Activated T-cell treated with anti-CD3 and anti-CD28 coated beads for 4 hours (primary cell): ENCODE results near the gene HORMAD2.

Experiments used
- DNase-seq: peaks from one replicate; pipeline ENCODE4 v3.0.0-alpha.2; 2020

Gene HORMAD2

DNA sequence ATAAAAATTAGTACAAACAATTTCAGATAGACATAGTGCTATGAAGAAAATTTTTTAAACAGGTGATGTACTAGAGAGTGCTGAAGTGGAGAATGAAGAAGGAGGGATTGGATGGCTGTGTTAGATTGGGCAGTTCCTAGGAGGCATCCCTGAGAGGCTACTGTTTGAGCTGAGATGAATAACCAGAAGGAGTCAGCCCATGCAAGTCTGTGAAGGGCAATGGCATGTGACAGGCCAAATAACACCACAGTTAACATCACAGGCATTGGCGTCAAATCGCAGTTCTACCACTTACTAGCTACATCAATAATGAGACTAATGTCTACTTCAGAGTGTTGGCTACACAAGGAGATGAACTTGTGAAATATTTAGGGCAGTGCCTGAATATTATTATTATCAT is 35.4 kb downstream of the HORMAD2 start:
- no peak for DNase-seq

DNA sequence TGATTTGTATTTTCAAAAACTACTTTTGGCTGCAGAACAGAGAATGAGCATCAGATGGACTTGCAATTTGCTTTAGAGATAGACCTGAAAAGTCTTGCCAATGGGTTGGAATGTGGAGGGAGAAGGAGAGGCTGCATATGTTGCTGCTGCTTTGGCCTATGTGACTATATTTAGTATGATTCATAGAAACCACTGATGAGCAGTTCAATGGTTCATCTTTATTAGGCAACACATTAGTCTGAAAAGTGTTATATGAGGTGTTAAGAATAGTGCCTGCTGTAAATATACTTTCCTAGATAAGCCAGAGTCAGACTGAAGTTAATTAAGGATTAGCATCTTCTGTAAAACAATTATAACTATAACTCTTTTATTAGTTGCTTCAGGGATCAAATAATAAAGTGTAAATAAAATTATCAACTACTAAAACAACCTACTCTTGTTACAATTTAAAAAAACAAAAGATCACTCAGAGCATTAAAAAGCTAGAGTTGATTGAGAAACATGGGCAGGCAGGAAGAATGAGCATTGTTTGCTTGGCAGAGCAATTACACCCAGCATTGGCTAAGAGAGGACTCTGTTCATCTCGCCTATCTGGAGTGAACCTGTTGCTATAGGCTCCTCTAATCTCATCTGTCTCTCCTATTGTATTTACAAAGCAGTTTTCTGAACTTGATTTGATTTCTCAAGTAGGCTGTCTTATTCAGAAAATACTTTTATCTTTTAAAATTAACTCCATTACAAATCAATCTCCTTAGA is 36.3 kb downstream of the HORMAD2 start:
- DNase-seq: no peak

DNA sequence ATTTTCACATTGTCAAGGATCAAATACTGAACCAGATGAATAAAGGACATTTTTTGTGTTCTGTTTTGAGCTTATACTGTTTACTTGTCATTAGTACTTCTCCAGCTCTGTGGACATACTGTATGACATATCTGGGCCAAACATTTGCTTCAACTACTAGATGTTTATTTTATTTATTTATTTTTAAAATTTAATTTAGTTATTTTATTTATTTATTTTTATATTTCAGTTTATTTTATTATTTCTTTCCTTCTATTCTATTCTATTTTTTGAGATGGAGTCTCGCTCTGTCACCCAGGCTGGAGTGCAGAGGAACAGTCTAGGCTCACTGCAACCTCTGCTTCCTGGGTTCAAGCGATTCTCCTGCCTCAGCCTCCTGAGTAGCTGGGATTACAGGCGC is 37.0 kb downstream of the HORMAD2 start:
- DNase-seq: no peak

DNA sequence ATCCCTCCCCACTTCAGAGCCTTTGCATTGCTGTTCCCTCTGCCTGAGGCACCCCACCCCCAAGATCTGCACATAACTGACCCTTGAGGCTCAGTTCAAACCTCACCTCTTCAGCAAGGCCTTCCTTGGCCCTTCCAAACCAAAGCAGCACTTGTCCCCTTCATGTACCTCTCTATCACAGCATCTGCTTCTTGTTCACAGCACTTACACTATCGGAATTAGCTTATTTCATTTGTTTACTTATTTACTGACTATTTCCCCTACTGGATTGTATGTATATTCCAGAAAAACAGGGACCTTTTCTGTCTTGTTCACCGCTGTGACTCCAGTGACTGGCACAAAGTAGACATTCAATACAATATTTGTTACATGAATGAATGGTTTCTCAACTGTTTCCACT is 38.0 kb downstream of the HORMAD2 start:
- DNase-seq: no peak

DNA sequence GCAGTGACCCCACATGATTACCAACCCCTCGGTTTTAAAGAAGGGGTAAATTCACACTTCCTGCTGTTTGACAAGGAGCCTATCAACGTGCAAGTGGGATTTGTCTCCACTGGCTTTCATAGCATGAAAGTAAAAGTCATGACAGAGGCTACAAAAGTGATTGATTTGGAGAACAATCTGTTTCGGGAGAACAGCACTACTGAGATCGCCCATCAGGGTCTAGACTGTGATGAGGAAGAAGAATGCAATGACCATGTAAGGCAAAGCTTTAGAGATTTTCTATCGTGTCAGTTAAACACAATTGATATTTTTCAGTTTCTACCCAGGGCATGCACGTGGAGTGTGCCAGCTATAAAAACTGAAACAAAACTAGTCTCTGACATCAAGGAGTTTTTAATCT is 41.7 kb downstream of the HORMAD2 start:
- no peak for DNase-seq

DNA sequence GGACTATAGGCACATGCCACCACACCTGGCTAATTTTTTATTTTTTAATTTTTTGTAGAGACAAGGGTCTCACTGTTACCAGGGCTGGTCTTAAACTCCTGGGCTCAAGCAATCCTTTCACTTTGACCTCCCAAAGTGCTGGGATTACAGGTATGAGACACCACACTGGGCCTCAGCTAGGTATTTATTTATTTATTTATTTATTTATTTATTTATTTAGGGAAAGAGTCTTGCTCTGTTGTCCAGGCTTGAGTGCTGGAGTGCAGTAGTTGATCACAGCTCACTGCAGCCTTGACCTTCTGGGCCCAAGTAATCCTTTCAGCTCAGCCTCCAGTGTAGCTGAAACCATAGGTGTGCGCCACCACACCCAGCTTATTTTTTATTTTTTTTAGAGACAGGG is 43.2 kb downstream of the HORMAD2 start:
- DNase-seq: no peak

DNA sequence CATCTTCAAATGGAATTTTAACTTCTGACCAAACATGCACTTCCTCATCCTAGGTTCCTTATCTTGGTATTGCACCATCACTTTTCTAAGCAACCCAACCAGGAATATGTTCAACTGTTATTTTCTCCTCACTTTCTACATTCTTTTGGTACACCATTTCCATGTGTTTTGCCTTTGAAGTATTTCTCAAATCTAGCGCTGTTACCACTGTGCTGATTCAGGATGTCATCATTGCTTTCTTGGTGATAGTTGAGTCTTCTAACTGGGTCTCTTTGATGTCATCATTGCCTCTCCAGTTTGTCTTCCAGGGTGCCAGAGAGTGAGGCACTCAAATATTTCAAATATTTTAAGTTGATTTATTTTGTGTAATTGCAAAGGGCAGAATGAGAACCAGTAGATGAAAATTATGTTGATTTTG is 47.5 kb downstream of the HORMAD2 start:
- DNase-seq: no peak

DNA sequence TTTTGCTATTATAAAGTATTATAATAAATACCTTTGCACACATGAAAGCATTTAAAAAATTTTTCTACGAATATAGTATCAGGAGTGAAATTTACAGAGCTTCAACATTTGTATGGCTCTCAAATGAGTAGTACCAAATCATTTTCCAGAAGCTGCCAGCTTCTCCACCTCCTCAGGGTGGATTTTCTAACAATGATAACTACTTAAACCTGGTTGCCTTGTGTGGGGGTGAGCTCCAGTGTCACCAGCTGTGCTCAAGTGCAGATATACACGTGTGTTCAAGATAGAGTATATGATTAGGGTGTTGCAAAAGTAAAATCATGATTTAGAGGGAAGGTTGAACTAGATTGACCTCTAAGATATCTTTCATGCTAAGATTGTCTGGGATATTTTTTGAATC is 48.2 kb downstream of the HORMAD2 start:
- no peak for DNase-seq

DNA sequence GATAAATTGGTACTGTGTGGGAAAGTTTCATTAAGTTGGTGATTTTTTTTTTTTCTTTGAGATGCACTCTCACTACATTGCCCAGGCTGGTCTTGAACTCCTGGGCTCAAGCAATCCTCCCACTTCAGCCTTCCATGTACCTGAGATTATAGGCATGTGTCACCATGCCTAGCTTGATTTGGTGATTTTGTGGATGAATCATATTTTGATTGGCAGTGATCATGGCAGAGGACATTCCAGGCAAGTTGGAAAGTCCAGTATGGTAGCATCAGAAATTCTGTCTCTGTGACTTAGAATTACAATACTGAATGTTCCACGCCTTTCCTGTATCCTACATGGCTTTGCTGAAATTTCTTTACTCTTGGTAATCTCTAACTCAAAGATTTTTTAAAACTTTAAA is 49.4 kb downstream of the HORMAD2 start:
- DNase-seq: no peak

DNA sequence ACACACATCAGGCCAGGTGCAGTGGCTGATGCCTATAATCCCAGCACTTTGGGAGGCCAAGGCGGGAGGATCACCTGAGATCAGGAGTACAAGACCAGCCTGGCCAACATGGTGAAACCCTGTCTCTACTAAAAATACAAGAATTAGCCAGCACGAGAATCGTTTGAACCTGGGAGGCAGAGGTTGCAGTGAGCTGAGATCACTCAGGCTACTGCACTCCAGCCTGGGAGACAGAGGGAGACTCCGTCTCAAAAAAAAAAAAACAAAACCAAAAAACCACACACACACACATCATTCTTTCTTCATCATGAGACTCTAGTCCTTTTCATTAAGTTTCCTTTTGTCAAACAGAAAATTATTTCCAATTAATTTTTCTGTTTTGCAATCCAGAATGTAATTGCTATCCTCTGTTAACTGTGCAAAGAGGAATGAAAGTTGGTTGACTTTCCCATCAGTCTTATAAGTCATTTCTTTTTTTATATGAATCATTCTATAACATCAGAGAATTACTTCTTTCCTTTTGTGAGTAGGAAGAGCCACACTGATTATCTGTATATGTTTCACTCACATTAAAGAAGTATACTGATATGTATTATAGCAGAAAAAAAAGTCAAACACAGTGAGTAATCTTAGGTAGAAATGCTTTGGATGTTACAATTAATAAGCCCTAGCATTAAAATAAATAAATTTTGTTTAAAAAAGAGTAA is 52.2 kb downstream of the HORMAD2 start:
- no peak for DNase-seq

DNA sequence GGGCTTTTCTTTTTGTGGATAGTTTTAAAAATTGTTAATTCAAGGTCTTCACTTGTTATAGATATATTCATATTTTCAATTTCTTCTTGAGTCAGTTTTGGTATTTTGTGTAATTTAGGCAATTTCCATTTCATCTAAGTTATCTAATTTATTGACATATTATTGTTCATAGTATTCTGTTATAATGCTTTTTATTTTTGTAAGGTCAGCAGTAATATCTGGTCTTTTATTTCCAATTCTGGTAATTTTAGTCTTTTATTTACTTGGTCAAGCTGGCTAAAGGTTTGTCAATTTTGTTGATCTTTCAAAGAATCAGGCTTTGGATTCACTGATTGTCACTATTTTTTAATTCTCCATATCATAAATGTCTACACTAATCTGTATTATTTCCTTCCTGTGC is 60.1 kb downstream of the HORMAD2 start:
- no peak for DNase-seq

DNA sequence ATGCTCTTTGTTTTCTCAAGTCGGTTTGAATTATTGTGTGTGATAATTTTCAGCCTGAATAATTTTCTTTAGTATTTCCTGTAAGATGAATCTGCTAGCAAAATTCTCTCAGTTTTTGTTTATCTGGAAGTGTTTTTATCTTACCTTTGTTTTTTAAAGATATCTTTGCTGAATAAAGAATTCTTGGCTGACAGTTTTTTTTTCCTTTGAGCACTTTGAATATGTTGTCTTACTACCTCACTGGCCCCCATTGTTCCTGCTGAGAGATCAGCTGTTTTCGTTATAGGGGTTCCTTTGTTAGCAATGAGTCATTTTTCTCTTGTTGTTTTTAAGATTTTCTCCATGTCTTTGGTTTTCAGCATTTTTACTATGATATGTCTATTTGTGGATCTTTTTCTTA is 63.0 kb downstream of the HORMAD2 start:
- DNase-seq: no peak

DNA sequence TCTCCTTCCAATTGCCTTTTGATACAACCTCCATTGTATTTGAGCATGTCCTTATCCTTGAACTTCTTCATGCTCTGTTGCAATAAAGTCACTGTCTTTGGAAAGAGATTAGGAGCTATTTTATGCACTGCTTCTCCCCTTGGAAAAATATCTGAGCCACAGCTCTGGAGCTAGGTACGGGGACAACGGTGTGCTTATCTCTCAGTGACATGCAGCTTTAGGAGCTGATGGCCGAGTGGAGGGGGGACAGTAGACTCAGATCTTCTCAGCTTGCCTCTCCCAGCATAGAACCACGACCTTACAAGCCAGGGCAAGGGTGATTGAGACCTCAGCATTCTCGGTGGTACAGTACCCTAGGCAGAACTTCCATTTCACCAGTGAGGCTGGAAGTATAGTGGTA is 64.1 kb downstream of the HORMAD2 start:
- DNase-seq: no peak

DNA sequence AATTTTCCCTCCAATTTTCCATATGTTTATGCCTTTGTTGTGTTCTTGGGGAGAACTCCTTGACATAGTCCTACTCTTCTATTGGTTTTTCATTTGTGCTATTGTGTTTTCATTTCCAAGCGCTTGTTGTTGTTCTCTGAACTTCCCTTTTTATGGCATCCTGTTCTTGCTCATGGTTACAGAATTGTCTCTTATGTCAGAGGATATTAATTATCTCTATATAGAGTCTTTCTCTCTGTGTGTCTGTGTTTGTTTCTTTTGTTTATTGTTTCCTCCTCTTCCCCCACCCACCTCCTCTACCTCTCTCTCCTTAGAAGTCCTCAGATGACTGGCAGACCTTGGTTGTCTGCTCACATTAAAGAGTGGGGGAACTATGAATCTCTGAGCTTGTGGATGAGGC is 69.9 kb downstream of the HORMAD2 start:
- no peak for DNase-seq

DNA sequence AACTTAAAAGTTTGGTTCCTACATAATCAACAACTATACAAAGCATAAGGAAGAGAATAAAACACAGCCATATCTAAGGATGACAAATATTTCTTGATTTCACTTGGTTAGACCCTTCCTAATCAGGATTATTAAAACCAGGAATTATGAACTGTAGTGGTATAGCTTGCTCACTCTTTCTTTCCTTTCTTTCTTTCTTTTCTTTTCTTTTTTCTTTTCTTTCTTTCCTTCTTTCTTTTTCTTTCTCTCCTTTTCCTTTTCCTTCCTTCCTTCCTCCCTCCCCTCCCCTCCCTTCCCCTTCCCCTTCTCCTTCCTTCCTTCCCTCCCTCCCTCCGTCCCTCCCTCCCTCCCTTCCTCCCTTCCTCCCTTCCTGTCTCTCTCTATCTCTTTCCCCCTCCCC is 78.0 kb downstream of the HORMAD2 start:
- no peak for DNase-seq

DNA sequence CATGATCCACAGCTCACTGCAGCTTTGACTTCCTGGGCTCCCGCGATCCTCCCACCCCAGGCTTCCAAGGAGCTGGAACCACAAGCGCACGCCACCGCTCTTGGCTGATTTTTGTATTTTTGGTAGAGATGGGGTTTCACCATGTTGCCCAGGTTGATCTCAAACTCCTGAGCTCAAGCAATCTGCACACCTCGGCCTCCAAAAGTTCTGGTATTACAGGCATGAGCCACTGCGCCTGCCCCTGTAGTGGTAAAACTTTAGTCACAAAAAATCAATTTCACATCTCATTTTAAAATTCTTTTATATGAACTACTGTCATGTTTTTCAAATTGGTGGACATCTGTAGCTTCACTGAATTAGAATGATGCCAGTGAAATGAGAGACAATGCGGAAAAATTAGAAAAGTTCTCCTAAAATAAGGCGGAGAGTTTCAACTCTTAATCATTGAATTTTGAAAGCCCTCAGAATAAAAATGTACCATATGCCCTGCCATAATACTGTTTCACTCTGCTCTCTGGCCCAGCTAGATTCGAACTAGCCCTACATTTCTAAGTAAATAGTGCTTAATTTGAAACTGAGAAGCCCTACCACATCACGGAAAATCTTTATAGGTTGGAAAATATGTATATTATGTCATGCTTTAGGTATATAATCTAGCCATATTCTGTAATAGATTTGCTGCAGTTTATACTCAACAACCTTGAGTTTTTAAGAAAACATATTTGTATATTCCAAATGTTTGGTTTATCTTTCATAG is 78.7 kb downstream of the HORMAD2 start:
- no peak for DNase-seq

DNA sequence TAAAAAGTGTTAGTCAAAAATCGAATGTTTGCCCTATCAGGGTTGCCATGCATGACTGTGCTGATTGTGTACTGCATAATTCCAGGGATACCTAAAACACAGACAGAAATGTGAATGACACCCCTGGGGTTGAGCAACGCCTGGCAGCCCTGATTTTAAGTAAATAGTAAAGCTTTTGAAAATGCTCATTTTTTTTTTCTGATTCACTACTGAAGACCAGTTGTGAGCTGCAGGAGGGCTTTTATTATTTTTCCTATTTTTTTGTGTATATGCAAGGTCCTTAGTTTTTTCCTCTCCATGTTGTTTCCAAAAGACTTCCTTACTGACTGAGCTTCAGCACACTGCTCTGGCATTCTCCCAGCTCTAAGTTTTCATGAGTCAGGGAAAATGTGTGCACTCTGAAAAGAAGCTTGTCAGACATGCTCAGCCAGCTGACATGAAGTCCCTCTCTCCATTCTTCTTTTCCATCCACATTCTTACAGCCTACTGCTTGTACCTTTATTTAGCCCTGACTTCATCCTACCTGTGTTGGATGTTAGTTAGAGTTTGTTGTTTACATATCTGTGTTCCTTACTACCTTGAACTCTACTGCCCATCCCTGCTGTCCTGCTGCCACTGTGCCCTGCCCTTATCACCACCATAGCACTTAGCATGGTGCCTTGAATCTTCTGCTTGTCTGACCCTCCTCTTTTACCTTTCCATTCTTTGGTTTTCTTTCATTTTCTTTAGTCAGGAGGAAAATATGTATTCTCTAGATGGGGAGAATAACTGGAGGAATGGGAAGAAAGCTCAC is 79.5 kb downstream of the HORMAD2 start:
- DNase-seq: no peak

DNA sequence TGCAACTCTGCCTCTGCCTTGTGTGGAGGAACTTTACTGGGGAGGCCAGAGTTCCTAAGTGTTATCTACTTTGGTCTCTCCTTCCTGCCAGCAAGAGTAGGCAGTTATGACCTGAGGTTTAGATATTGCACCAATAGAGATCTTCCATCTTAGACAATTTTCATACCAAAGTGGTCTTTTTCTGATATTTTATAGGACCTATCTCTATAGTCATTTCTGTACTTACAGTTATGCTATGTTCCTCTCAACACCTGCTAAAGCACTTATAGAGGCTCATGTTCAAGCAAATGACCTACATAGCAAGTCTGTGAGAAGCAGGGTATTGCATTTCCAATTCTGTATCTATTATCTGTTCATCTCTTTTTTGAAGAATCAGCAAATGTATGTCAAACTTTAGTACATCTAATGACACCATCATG is 80.8 kb downstream of the HORMAD2 start:
- DNase-seq: no peak

DNA sequence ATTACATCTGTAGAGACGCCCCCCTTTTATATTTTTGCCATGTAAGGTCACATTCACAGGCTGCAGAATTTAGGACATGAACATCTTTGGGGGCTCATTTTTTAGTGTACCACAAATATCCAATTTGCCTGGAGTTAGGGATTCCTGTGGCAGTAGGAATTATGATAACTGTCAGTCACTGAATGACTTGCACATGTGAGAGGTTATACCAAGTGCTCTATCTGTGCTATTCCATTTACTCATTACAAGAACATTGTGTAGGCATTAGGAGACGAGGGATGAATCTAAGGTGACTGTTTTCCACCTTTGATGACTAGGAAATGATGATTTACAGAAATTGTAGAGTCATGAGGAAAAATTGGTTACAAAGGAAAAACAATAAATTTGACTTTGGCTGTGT is 87.0 kb downstream of the HORMAD2 start:
- DNase-seq: no peak

DNA sequence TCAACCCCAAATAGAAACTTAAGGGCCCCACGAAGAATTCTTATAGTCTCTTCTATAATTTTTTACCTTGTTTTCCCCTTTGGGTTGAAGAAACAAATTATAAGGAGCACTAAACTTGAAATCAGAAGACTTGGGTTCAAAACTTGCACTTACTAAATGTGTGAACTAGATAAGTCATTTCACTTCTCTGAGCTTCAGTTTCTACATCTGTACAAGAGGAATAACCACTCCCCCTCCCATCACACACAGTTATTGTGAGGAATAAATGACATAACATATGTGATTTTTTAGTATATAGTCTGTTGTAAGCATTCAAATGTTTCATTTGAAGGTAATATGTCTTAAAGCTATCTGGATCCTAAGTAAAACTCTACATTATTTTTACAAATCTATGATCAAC is 87.5 kb downstream of the HORMAD2 start:
- no peak for DNase-seq

DNA sequence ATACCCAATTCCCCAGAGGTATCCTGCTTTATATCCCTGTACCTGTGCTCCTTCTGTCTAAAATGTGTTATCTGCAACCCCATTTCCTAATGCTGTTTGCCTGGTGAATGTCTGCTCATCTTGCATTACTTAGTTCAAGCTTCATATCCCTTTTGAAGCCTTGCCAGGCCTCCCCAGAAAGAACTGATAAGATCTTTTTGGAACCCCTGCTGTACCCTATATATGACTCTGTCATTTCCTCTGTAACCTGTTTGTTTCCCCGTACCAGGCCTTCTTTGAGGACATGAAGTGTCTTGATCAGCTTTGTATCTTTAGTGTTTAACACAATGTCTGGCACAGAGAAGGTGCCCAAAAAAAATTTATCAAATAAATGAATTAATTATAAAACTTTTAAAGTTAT is 88.7 kb downstream of the HORMAD2 start:
- no peak for DNase-seq

DNA sequence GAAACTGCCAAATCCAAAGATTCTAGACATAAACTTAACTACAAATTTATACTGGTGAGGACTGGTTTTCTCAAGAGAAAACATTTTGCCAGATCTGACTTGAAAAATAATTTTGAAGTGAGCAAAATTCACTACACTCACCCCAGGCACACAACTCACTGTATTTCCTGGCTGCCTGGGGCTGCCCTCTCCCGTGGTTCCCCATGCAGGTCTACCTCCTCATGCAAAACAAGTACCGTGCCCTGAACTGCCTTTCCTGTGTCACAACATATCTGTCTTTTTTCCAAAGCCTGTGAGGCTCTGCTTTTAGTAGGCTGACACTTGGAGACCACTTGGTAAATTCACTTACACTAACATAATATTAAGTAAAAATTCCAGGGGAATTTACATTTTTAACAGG is 89.9 kb downstream of the HORMAD2 start:
- DNase-seq: no peak

DNA sequence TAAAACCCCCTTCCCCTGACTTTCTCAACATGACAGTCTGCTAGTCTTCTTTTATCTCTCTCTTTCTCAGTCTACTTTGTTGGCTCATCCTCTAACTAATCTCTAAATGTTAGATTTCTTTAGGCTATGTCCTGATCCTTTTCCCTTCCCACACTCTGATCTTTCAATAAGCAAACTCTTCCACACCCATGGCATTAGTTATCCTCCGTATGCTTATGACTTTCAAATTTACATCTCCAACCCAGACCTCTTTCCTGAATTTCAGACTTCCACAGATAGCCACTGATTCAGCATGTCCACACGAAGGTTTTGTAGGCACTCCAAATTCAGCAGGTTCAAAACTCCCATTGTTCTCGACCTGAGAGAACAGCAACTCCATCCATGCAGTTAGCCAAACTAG is 90.7 kb downstream of the HORMAD2 start:
- DNase-seq: no peak
